Measurements from ENCODE around the gene WHRN. TPM values are rescaled to one million over a fixed set of nuclear protein-coding genes. Genes with fewer than 3 reads are reported as not detected.

The WHRN gene
- total RNA-seq, 1 donor from 2014 or later, result 5.2 TPM

DNA sequence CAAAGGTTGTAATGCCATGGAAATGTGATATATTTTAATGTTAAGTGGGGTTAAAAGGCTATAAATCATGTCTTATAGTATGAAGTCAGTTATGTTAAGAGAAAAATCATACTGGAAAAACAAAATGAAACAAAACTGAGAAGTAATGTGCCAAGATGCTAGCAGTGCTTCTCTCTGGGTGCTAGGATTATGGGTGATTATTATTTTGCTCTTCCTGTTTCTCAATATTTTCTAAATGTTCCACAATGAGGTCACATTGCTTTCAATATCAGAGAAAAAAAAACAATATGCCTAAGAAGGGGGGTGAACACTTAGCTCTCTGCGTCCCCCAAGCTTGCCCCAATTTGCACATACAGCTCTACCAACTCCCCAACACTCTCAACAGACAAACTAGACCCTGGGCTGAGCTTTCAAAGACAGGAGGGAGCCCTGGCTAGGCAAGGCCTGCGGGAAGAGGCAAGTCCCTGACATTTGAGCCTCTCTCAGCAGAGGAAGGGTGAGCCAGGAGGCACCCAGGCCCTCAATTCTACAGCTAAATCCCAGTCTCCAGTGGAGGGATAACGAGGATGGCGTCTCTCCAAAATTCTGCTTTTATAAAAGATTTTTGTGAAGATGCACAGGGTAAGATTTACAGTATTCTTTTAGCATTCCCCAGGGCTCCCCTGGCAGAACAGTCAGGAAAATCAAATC is 24.4 kb downstream of the WHRN start:
- DNase-seq (ENCODE audit: low read depth), result no peak
- no peak overlapping the region for H3K4me3 ChIP-seq (ENCODE audit: low read depth, low read length)
- TF ChIP-seq, protein P1, sequence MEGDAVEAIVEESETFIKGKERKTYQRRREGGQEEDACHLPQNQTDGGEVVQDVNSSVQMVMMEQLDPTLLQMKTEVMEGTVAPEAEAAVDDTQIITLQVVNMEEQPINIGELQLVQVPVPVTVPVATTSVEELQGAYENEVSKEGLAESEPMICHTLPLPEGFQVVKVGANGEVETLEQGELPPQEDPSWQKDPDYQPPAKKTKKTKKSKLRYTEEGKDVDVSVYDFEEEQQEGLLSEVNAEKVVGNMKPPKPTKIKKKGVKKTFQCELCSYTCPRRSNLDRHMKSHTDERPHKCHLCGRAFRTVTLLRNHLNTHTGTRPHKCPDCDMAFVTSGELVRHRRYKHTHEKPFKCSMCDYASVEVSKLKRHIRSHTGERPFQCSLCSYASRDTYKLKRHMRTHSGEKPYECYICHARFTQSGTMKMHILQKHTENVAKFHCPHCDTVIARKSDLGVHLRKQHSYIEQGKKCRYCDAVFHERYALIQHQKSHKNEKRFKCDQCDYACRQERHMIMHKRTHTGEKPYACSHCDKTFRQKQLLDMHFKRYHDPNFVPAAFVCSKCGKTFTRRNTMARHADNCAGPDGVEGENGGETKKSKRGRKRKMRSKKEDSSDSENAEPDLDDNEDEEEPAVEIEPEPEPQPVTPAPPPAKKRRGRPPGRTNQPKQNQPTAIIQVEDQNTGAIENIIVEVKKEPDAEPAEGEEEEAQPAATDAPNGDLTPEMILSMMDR (conservative IDR thresholded peaks at IDR 0.05; ENCODE audit: low read depth, low read length), result no peak

DNA sequence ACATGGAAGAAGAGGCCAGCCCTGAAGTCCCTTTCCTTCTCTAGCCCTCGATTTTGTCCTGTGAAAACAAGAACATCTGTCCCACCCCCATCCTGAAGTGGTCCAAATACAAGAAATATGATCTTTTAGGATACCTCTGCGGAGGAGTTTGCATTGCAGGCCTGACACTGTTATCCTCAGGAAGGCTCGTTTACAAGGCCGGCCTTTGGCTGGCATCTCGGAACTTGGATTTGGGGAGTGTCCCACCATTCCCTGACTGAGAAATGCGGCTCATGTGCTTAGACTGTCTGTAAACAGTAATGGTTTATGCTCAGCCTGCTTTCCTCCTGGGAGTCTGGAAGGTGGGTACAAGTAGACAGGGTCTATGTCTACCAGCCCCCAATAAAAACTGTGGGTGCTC is 26.4 kb downstream of the WHRN start:
- DNase-seq (ENCODE audit: low read depth), result no peak
- TF ChIP-seq, protein P1 (conservative IDR thresholded peaks at IDR 0.05; ENCODE audit: low read depth, low read length), result no peak
- no peak overlapping the region for H3K4me3 ChIP-seq (ENCODE audit: low read depth, low read length)

DNA sequence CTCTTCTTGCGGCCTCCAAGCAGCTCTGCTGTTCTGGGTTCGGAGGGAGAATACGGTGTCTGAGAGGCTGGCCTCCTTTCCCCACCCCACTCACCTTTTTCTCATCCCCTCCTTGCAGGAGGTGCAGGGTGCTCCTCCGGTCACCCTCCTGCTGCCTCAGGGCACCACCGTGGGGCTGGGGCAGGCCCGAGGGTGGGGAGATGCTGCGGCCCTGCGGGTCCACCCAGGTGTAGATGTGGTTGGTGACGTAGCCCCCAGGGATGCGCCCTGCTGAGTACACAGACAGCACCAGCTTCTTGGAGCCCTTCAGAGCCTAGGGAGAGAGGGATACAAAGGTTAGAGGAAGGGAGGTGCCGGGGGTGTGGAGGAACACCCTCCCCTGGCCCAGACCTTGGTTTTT is 26.8 kb downstream of the WHRN start:
- no peak overlapping the region for H3K4me3 ChIP-seq (ENCODE audit: low read depth, low read length)
- no peak for DNase-seq (ENCODE audit: low read depth)
- TF ChIP-seq, protein P1 (conservative IDR thresholded peaks at IDR 0.05; ENCODE audit: low read depth, low read length), result no peak

DNA sequence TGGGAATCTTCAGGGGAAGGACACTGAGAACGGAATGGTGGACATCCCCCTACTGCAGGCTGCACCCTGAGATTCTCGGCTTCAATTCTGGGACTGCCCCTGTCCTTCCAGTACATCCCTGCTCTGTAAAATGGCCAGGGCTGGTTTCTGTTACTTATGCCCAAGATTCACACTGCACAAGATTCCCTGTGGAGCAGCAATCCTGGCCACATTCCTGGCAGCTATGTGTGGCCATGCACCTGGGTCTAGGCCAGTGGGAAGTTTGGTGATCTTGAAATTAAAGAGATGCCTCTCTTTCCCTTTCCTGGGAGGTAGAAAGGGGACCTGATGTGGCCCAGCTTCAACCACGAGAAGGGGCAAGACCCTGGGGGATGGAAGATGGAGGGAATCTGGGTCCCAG is 27.6 kb downstream of the WHRN start:
- DNase-seq (ENCODE audit: low read depth), result no peak
- TF ChIP-seq, protein P1 (conservative IDR thresholded peaks at IDR 0.05; ENCODE audit: low read depth, low read length), result no peak

DNA sequence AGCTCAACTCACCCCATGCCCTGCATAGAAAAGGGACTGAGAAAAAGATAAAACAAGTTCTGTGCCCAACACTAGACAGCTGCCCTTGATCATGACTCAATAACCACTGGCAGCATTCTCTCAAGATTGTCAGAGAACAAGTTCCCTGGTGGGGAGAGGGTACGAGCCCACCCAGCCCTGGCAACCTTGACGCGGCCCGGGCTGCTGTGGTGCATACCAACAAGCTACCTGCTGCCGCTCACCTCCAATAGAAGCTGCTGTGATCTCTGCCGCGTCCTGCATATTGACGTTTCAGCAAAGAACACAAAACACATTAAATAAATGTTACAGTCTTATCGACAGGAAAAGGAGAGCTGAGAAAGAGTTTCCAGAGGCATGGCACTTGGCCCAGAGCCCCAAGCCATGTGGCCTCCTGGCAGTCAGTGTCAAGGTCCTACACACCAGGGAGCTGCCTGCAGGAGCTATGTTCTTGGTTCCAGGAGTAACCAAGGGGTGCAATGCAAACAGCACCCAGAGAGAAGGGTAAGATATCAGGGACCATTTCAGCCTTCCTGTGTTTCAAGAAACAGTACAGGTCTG is 28.3 kb downstream of the WHRN start:
- TF ChIP-seq, protein P1 (conservative IDR thresholded peaks at IDR 0.05; ENCODE audit: low read depth, low read length), result no peak
- DNase-seq (ENCODE audit: low read depth), result no peak
- no peak overlapping the region for H3K4me3 ChIP-seq (ENCODE audit: low read depth, low read length)

More for the DNA sequence above, 27.6 kb downstream of the WHRN start:
- no peak overlapping the region for H3K4me3 ChIP-seq (ENCODE audit: low read depth, low read length)

DNA sequence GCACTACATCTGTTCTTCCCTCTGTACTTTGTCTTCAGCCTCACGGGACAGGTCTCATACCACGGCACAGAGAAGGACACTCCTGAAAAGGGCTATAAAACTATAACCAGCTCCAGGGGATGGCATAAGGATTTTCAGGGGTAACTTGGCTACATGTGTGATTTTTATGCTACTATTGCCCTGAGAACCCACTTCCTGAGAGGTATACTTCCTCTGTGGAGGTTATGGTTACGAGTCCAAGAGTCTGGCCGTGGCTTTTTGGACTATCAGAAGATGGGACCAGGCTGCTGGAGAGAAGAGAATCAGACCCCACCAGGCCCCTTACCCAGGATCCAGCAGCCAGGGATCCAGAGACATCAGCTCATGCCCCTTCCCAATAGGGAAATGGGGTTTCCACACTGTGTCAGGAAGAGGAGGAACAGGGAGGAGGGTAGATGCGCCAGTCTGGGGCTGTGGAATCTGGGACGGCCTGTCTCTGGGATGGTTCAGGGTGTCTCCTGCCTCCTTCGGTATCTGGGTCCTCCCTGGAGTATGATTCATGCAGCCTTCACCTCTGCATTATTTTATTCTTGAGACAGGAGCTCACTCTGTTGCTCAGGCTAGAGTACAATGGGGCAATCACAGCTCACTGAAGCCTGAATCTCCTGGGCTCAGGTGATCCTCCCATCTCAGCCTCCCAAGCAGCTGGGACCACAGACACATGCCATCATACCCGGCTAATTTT is 29.7 kb downstream of the WHRN start:
- TF ChIP-seq, protein P1 (conservative IDR thresholded peaks at IDR 0.05; ENCODE audit: low read depth, low read length), result no peak
- no peak for DNase-seq (ENCODE audit: low read depth)
- no peak overlapping the region for H3K4me3 ChIP-seq (ENCODE audit: low read depth, low read length)

All from epithelial cell of proximal tubule (primary cell).